NCI-H187 treated with DMSO at 0.1 percent for 48 hours (cell line): ENCODE measurements around the gene CCDC27.

Experiments used
- DNase-seq: peaks from one replicate; lab custom pipeline; 2025; lab: John Stamatoyannopoulos, UW

CCDC27 gene

GRCh38 chr1:3777078-3777547 lies 24.9 kb downstream of the CCDC27 start:
- no peak for DNase-seq

DNA sequence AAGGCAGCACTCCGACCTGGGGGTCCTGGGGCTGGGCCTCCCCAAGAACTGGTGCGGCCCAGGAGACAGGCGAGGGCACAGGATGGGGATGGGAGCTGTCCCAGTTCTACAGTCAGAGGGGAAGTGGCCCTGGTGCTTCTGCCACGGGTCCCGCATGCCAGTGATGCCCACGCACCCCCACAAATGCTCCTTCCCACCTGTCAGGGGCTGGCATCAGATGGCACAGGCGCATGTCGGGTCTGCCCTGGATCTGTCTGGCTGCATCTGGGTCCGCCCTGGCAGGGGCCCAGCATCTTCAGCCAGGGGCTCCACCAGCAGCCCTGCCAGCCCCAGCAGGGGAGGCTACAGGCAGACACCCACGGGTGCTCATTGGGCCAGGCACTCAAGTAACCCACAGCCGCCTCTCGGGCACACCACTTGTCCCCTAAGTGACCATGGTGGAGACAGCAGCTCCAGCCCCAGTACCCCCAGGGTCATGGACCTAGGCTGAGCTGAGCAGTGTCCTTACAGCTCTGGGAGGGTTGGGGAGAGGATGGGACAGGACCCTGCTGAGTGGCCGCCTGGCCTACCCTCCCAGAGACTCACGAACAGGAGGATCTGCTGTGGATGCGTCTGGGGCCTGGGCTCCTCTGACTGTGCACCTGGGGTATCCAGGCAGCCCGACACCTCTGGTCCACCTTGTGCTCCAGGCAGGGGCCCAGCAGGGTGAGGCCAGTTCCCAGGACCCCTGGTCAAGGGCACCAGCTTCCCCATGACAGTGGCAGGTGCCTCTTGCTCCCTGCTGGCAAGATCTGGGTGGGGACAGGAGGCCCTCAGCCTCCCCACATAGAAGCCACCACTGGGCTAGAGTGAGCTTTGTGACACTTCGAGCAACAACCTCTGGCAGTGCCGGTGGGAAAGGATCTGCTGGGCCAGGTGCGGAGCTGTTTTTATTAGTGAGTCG lies 25.7 kb downstream of the CCDC27 start:
- no peak for DNase-seq

DNA sequence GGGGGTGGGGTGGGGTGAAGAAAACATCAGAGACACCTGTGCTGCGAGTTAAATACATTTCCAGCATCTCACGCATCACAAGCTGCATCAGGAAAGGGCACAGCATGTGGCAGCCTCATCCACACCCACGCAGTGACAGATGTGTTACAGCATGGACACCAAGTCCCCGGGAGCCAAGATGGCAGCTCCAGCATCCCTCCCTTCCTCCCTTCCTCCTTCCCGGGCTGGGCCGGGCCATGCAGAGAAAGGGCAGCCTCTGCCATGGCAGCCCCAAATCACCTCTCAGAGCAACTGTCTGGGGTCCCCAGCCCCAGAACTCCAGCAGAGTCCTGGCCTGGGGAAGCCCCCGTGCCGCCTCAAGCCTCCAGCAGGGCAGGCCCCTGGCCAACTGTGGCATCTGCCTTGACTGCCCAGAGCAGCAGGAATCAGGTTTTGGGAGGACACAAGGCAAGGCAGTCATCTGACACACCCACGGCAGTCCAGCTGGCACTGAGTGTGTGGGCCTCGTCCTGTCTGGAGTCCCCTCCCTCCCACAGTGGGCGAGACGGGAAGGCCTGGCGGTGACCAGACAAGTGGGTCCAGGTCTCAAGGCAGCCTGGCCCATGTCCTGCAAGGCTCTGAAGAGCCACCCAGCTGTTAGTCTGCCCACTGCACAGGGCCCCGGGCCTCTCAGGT lies 26.5 kb downstream of the CCDC27 start:
- DNase-seq = no peak

DNA sequence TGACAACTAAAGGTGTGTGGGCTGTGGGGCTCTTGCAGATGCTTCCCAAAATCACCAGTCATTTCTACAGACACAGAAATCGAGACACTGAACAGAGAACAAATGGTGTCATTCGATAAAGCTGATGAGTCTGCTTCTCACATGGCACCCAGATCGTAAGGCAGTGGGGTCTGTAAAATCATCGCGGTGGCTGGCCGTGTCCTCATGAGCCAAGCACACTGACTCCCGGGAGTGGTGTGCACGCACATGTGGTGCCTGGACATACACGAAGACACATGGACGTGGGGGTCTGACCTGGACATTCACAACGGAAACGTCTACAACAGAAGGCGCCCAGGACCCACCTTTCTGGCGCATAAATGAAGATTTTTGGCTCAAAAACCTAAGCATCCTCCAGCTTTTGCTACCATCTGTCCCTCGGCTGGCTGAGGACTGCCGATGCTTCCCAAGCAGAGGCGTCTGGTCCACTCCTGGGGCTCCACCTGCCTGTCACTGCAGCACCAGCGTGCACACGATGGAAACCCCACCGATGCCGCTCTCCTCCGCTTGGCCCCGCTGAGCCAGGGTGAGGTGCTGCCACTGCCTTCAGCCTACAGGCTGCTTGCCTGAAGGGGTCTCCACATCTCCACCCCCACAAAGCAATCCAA lies 27.1 kb downstream of the CCDC27 start:
- no peak for DNase-seq

DNA sequence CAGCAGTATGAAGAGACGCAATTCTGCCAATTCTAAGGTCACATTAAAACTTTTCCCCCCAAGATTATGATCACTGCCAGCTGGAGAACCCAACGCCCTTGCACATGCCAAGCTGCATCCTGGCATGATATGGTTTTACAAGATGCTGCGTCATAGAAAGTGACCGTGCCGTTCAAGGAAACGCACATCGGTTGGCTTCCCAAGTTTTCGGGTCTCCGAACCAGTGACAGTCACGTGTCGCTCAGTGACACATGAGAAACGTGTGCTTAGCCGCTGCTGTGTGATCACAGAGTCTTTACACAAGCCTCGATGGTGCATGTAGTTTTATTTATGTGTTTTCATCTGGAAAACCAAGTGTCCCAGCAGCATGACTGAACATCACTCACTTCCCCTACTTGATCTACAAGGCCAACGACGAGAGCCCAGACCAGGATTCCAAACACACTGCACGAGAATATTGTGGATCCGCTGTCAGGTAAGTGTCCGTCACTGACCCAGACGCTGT lies 27.7 kb downstream of the CCDC27 start:
- no peak for DNase-seq

GRCh38 chr1:3780901-3781300 lies 28.7 kb downstream of the CCDC27 start:
- DNase-seq = no peak

- DNase-seq = no peak
These were observed 31.6 kb downstream of the CCDC27 start for GRCh38 chr1:3783651-3784474.

DNA sequence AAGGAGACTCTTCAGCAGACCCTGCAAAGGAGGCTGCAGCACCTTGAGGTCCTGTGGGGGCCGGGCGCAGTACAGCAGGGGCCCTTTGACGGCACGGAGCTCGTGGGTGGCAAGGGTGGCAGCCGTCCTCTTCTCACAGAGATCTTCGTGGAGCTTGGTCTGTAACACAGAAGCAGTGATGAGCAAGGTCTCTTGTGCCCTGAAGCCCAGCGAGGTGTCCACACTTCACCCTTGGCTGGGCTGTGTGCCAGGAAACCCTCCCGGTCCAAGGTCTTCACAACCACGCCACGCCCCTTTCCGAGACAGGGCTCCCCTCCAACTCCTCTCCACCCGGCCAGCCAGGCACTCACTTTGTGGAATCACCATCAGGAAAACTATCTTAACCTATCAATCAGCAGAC lies 32.8 kb downstream of the CCDC27 start:
- DNase-seq = no peak

- DNase-seq = no peak
These were observed 33.4 kb downstream of the CCDC27 start for GRCh38 chr1:3785456-3786157.

- no peak for DNase-seq
These were observed 34.5 kb downstream of the CCDC27 start for GRCh38 chr1:3786468-3787348.

DNA sequence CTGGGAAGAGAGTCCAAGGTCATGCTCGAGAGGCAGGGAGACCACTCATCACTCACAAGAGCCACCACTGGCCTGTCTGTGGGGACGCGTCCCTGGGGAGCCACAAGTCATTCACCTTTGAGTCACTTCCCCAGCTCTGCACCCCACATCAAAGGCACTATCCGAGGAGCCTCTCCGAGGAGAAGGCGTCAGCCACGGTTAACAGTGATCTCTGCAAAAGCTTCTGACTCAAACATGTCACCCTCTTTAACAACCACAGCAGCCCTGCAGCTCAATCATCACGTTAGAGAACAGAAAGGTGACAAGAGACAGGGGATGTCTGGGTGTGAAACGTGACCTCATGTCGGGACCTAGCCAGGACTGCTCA lies 35.1 kb downstream of the CCDC27 start:
- no peak for DNase-seq

GRCh38 chr1:3787745-3788605 lies 35.7 kb downstream of the CCDC27 start:
- DNase-seq = no peak

DNA sequence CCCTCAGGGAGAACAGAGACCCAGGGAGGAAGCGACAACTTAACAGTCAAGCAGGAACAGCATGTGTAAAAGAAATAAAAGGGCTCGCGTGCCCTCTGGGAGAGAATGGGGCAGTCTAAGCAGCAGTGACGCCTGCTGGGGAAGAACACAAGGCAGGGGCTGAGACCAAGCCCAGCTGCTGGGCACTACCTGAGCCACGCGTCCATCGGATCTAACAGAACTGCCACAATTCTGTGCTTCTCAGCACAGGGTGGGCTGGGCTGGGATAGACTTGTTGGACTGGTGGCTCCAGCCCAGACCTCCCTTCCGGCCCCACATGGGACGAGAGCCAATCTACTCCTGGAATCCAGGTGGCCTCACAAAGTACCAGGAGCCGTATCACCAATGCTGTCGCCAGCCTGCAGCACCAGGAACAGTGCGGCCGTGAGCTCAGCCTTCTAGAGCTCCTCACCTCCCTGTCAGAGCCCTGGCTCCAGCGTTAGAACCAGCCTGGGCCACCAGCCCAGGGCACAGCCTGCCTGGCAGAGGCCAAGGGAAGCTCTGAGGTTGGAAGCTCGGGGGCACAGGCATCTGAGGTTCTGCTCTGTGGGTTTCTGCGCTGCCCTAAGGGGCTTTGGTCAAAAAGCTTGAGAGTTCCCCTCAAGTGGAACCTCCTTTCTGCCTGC lies 36.6 kb downstream of the CCDC27 start:
- no peak for DNase-seq

DNA sequence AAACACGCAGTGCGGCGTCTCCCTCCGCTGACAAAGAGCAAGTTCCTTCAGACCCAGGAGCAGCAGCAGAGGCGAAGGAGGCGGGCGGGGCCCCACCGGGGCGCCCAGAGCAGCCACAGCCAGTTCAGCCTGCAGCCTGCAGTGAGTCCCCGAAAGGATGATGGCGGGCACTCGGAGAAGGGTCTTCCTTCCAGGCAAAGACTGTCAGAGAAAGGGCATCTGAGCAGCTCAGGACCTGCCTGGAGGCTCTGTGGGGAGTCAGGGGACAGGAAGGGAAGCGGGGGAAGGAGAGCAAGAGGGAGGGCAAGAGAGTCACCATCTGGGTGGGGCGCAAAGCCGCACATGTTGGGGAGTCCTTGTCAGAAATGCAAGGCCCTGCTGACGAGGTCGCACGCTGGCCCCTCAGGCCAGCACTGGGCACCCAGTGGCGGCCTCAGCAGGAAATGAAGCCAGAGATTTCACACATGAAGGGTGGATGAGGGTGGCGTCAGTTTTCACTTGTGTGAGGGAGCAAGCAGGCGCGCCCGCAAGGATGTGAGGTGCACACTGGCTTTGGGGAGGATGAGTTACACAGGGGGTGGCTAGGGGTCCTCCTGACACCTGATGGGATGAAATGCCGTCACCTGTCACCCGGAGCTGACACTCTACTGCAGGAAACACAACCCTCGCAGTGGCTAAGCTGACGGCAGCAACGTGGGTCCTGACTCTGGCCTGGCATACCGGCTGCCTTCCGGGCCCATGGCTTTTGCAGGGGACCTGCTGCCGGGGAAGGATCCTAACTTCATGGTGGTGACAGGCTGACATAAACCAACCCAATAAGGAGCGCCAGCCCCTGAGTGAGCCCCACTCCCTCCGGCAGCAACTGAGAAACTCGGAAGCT lies 37.4 kb downstream of the CCDC27 start:
- no peak for DNase-seq

GRCh38 chr1:3790500-3790923 lies 38.3 kb downstream of the CCDC27 start:
- no peak for DNase-seq

DNA sequence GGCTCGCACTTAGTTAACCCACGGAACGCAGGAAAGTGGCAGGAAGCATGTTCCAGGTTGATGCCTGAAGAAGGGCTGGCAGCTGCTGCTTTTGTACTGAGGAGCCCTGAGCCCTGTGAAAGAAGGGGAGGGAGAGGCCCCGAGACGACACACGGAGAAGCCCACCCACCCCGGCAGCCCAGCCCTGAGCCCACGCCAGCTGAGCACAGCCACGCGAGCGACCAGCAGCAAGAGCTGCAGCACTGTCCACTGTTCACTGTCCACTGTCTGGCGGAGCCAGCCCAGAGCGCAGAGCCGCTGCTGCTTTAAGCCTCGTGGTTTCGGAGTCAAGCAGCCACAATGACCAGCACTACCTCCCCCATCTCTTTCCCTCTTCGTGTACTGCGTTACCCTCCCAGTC lies 38.7 kb downstream of the CCDC27 start:
- DNase-seq = no peak

DNA sequence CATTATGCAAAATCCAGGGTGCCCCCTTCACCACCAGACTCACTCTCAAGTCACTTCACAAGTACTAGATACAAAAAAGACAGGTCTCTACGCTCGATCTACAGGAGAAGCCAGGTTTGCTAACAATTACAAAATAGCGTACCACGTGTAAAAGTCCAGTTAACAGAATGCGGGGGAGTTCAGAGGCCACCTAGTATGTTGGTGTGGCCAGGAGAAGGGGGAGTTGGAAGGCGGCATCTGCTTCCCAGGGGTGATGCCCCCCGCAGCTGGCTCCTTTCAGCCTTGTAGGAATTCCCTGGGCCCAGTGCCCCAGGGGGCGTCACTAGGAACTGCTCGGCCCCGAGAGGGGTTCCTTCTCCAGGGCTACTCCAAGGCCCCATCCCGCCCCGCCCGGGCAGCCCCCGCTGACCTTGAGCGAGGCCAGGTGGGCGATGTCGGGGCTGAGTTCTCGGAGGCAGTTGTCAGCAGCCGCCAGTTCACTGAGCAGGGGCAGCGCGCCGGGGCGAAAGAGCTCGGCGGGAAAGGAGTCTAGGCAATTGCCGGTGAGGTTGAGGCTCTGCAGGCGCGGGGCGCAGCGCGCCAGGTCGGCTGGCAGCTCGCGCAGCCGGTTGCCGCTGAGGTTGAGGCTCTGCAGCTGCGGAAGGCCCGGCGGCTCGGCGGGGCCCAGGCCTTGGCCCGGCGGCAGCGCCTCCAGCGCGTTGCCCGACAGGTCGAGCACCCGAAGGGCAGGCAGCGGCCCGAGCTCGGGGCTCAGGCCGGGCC lies 43.4 kb downstream of the CCDC27 start:
- DNase-seq = no peak
